Spinal cord (tissue), 10 donors: ENCODE results near the gene MINK1. TPM values are rescaled to one million over a fixed set of nuclear protein-coding genes. Genes with fewer than 3 reads are reported as not detected.

ENCODE experiments used
- DNase-seq, 6 donors: peaks; one replicate each; pipeline versions ENCODE4 v3.0.0 to v3.0.0-alpha.2; 2013 to 2015; ENCODE audit warnings: low spot score in 6 of 6, low read depth in 4 of 6
- H3K27ac ChIP-seq: one replicate; pipeline ENCODE4 v1.5.1; 2013; ENCODE audit warnings: low read depth, low read length, control low read depth
- H3K27me3 ChIP-seq: one replicate; pipeline ENCODE4 v1.6.1; 2013; ENCODE audit warnings: low read length; ENCODE audit not compliant: control insufficient read depth, insufficient read depth
- H3K36me3 ChIP-seq: one replicate; pipeline ENCODE4 v1.6.1; 2013; ENCODE audit warnings: low read length; ENCODE audit not compliant: control insufficient read depth, insufficient read depth
- H3K4me1 ChIP-seq: one replicate; pipeline ENCODE4 v1.6.1; 2013; ENCODE audit warnings: low read length; ENCODE audit not compliant: control insufficient read depth, insufficient read depth
- H3K4me3 ChIP-seq: one replicate; pipeline ENCODE4 v1.5.1; 2013; ENCODE audit warnings: low read depth, low read length, control low read depth
- H3K9me3 ChIP-seq: one replicate; pipeline ENCODE4 v1.6.1; 2013; ENCODE audit warnings: low read length; ENCODE audit not compliant: control insufficient read depth, insufficient read depth
- WGBS: methylation state at CpG from one replicate; pipeline ENCODE4 v1.1.5; 2013; ENCODE audit warnings: missing lambda C conversion rate; ENCODE audit not compliant: insufficient coverage; 5-methylcytosine and 5-hydroxymethylcytosine counted together
- polyA plus RNA-seq, 2 donors: library from polyadenylated mRNA; unstranded; fragments of 120-200 nt; gene quantifications; one replicate each; pipeline ENCODE4 v1.2.1, GENCODE V29; 2013; ENCODE audit not compliant: insufficient read length in 2 of 2
- total RNA-seq, 2 donors: library from RNA; depleted of rRNA in 1 of 2; stranded (reverse); fragments of 120-200 nt in 1 of 2; fragments of >200 nt in 1 of 2; gene quantifications; one replicate each; pipeline versions ENCODE4 v1.2.3 to v1.2.4, GENCODE V29; 2013 to 2014
- donor health status: healthy.

MINK1 gene
- total and polyA plus RNA-seq, 4 donors: 33.5 to 86.2 (median 51.1) TPM

DNA sequence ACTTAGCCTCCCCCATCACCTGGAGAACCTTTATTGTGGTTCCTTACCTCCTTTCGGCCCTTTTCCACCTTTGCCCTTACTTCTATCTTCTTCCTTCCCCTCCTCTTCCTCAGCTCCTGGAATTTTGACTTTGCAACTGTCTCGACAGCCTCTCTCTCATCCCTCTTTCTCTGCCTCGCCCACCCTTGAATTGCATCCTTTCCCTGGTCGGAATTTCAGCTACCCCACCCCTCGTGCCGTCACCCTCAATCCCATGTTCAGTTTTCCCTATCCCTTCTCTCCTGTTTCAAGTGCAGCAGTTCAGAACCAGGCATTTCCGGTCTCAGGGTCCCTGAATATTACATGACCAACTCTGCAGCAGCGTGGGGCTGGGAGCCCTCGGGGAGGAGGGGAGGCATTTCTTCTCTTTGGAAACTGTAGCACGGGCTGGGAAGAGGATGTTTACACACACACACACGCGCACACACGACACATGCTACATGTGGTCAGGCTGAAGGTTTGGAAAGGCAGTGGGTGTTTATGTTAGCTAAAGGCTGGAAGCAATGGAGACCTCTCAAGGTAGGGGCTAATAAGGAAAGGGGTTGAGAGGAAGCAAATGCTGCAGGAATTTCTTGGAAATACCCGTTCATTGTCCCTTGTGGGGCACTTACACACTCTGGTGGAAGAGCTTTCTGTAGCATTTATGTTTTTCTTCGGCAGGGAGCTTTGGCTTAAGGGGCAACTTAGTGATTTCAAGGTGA lies 971 bp downstream of the MINK1 start:
- 3% methylated on average over 8 of the region's 15 CpGs for WGBS
- peak overlapping the region; percentile 86 for H3K27ac ChIP-seq
- peak in 2 of 6 donors; percentile 63 to 65 for DNase-seq
- H3K4me1 ChIP-seq: peaks cover 42% of the 10 kb centered on the region
- no peaks in the 10 kb centered on the region for H3K9me3 ChIP-seq
- H3K36me3 ChIP-seq: no peaks in the 10 kb centered on the region
- H3K27me3 ChIP-seq: no peaks in the 10 kb centered on the region
- H3K4me3 ChIP-seq: peak overlapping the region; percentile 72

DNA sequence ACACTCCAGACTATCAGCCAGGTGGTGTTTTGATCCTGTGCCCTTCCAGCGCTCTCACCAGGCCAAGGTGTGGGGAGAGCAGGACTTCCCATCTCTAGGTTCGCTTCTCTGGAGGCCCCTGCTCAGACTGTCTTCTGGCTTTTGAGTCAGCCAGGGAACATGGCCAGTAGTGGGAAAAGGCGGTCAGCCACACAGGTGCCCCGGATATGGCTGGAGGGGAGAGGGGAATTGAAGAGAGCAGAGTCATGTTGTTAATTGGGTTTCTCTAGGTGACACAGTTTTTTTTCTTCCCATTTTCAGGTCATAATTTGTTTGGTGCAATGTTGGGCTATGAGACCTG lies 1.5 kb downstream of the MINK1 start:
- H3K27me3 ChIP-seq: no peaks in the 10 kb centered on the region
- WGBS: 69% methylated on average over 3 of the region's 4 CpGs
- no peak for DNase-seq
- H3K4me1 ChIP-seq: peaks cover 42% of the 10 kb centered on the region
- no peaks in the 10 kb centered on the region for H3K9me3 ChIP-seq
- peak overlapping the region; percentile 72 for H3K4me3 ChIP-seq
- no peaks in the 10 kb centered on the region for H3K36me3 ChIP-seq
- peak overlapping the region; percentile 86 for H3K27ac ChIP-seq

DNA sequence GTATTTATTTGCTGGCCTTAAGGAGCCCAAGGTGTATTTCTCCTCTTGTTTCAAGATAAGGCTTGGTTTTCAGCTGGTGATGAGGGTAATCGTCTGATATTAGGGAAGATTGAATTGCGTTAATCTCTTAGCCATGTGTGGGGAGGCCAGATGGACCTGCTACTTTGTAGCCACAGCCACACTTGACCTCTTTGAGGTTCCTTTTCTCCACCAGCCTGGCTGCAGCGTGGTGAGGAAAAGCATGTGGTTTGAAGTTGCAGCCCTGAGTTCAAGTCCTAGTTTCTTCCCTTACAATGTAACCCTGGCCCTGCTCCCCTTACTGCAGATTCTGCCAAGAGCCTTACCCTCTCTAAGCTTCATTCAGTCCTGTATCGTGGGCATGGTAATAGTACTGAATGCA lies 3.1 kb downstream of the MINK1 start:
- DNase-seq: no peak
- Histone ChIP-seq H3K4me1 (peaks cover 46% of the 10 kb centered on the region), H3K27ac (no peak overlapping the region), H3K36me3 (no peaks in the 10 kb centered on the region), H3K9me3 (no peaks in the 10 kb centered on the region), H3K4me3 (no peak overlapping the region), H3K27me3 (no peaks in the 10 kb centered on the region)
- WGBS: 83% methylated on average over 1 of the region's 4 CpGs

DNA sequence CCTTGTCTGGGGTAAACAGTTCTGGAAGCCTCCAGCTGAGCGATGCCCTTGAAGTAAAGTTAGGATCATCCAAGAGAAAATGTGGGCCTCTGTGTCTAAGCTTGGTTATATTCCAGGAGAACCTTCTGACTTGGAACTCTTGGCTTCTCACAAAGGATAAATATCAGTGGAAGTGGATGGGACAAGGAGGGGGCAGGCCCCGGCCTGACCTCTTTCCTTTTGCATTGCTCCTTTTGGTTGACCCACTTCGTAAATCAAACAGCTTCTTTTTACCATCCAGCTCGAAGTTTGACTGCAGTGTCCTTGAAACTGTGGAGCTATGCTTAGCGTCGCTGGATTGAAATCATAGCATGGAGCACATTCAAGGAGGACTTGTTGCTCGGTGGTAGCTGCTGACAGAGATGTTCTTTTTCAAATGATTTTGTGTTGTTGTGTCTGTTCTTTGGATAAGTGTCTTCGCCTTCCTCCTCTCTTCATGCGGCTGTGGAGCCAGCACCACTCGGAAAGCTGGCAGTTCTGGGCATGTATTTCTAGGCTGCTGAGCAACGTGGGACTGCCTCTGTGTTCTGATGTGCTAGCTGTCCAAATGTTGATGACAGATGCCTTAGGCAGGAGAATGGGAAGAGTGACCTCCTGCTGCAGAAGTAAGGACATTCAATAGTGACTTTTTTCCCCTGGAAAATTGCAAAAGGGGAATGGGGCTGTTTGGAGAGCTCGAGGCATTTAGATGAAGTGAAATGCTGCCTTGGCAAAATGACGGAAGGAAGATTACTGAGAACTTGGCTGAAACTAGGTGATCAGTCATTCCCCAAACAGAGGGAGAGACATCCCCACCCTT lies 4.5 kb downstream of the MINK1 start:
- WGBS: 22% methylated on average over 10 of the region's 13 CpGs
- H3K4me3 ChIP-seq: no peak overlapping the region
- no peaks in the 10 kb centered on the region for H3K9me3 ChIP-seq
- no peaks in the 10 kb centered on the region for H3K36me3 ChIP-seq
- peaks cover 46% of the 10 kb centered on the region for H3K4me1 ChIP-seq
- peak overlapping the region; percentile 43 for H3K27ac ChIP-seq
- no peaks in the 10 kb centered on the region for H3K27me3 ChIP-seq
- DNase-seq: peak in 2 of 6 donors; percentile 28 to 64

DNA sequence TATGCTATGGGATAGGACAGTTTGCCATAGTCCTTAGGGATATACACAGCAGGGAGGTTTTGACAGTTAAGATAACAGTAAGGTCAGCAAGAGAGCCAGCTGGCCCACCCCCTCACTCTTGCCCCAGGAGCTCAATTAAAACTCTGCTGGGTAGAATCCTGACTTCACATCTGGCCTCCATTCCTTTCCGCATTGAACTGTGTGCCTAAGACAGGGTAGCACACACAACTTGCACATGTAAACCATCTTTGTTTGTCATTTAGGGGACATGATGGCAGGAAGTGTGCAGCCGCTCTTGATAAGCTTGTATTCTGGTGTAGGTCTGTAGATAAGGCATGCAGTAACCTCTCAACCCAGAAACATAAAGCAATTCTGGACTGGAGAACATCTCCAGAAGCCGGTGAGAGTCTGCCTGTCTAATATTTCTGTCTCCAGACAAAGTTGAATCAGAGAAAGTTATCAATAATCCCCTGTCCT lies 5.2 kb downstream of the MINK1 start:
- H3K4me3 ChIP-seq: no peak overlapping the region
- H3K4me1 ChIP-seq: peaks cover 46% of the 10 kb centered on the region
- peak overlapping the region; percentile 10 for H3K27ac ChIP-seq
- no peaks in the 10 kb centered on the region for H3K9me3 ChIP-seq
- DNase-seq: no peak
- no CpG with 5 or more reads among the region's 3 CpGs for WGBS
- no peaks in the 10 kb centered on the region for H3K36me3 ChIP-seq
- no peaks in the 10 kb centered on the region for H3K27me3 ChIP-seq

DNA sequence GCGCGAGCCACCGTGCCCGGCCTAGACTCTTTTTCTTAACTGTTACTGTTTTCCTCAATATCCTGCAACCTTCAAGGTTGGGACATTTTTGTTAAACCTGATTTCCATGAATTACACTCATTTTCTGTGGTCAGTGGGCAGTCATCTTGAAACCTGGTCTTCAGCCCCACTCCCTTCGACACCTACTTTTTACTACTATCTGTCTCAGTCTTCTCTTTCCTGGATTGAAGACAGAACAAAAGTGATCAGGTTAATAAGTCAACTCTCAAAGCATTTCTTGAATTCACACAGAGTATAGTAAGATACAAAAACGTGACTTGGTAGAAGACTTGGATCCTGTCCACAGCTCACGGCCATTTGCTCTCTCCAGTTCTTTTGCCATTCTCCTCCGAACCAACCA lies 6.1 kb downstream of the MINK1 start:
- Histone ChIP-seq H3K36me3 (peaks cover 5% of the 10 kb centered on the region), H3K4me1 (peaks cover 40% of the 10 kb centered on the region), H3K9me3 (no peaks in the 10 kb centered on the region), H3K27me3 (no peaks in the 10 kb centered on the region), H3K4me3 (no peak overlapping the region), H3K27ac (no peak overlapping the region)
- DNase-seq: no peak
- WGBS: 100% methylated on average over 5 of the region's 8 CpGs

DNA sequence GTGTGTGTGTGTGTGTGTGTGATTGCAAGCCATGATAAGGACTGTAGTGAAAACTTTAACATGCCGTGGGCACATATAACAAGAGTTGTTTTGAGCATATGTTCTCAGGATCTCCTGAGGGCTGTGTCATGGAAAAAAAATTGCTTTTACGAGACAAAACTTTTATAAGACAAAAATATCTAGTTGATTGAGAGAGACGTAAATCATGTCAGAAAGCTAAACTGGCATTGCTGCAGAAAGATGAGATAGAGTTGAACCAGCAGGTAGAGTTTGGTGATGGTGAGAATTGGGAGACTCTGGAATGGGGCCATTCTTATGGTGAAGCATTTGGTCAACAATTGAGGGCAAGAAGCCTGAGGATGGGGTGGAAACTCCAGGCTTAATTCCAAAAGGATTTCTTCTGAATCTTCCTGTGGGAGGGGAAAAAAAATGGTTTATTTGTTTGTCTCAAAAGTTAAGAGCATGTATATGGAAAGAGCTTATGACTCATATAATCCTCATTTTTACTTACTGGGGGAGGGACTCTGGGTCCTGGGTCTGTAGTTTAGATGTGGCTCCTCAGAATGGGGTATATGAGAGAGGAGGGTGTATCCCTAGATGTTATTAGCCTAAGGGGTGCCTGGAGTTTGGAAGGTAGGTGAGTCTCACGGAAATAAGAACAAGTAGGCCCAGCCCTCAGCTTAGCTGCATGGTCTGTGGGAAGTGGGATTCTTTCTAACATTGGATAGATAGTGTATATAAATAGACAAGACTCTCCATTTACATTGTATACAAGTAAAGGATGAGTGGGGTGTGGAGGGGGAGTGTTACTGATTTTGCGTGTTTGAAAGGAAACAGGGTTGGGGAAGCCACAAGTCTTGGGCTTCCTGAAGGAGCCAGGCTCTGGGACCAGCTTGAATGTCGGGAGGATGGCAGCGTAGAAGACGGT lies 7.1 kb downstream of the MINK1 start:
- 93% methylated on average over 5 of the region's 8 CpGs for WGBS

DNA sequence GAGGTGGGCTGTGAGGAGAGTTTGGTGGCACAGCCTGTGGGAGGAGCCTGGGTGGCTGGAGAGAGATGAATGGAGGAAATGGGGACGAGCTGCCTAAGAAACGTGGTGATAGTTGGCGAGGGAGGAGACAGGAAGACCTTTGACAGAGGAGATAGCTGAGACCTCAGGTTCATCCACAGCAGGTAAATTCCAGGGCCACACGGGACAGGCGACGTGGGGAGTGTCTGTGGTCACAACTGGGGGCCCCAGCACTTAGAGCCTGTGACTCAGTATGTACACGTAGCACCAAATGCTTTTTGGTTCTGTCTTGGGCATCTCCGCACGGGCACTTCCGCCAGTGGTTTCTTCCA lies 7.7 kb downstream of the MINK1 start:
- H3K36me3 ChIP-seq: peaks cover 7% of the 10 kb centered on the region
- H3K9me3 ChIP-seq: no peaks in the 10 kb centered on the region
- 87% methylated on average over 10 of the region's 10 CpGs for WGBS
- DNase-seq: no peak
- no peak overlapping the region for H3K27ac ChIP-seq
- H3K4me1 ChIP-seq: peaks cover 23% of the 10 kb centered on the region
- H3K27me3 ChIP-seq: no peaks in the 10 kb centered on the region
- no peak overlapping the region for H3K4me3 ChIP-seq

More for the DNA sequence above, 7.1 kb downstream of the MINK1 start:
- no peaks in the 10 kb centered on the region for H3K27me3 ChIP-seq
- DNase-seq: no peak
- peaks cover 5% of the 10 kb centered on the region for H3K36me3 ChIP-seq
- H3K4me3 ChIP-seq: no peak overlapping the region
- no peaks in the 10 kb centered on the region for H3K9me3 ChIP-seq
- peaks cover 30% of the 10 kb centered on the region for H3K4me1 ChIP-seq
- H3K27ac ChIP-seq: no peak overlapping the region

DNA sequence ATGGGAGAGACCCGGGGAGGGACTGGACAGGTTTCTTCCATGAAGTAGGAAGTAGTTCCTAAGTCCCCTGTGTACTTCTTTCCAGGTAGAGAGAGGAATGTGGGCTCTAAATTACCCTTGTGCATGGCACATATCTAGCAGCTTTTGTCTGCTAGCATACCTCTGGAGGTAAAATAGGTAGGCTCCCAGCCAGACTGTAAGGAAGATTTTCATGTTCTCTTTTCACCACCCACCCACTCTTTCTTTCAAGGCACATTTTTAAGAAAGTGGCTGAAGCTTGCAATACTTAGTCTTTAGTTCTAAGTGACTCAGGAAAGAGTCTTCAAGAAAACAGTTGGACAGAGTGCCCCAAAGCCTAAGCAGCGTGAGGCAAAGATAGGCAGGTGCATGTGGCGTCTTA lies 9.2 kb downstream of the MINK1 start:
- no peaks in the 10 kb centered on the region for H3K9me3 ChIP-seq
- H3K27ac ChIP-seq: no peak overlapping the region
- no peak for DNase-seq
- 100% methylated on average over 1 of the region's 3 CpGs for WGBS
- H3K27me3 ChIP-seq: no peaks in the 10 kb centered on the region
- no peak overlapping the region for H3K4me3 ChIP-seq
- peaks cover 13% of the 10 kb centered on the region for H3K4me1 ChIP-seq
- H3K36me3 ChIP-seq: peaks cover 7% of the 10 kb centered on the region
